MM.1S (cell line): Measurements from ENCODE around the gene UBTD1.

ENCODE experiments used
- EZH2phosphoT487 ChIP-seq: fragments of 300-600 bp; sonication (generic); IDR thresholded peaks from 2 replicates; pipeline ENCODE4 v1.6.1; 2018; ENCODE audit warnings: antibody characterized with exemption, low read length
- TF ChIP-seq, protein P1 (sequence below): fragments of 300-600 bp; sonication (generic); IDR thresholded peaks from 2 replicates; pipeline ENCODE4 v1.5.1; 2016; ENCODE audit warnings: antibody characterized with exemption, low read length, mixed read lengths

- TF ChIP-seq, protein P1, sequence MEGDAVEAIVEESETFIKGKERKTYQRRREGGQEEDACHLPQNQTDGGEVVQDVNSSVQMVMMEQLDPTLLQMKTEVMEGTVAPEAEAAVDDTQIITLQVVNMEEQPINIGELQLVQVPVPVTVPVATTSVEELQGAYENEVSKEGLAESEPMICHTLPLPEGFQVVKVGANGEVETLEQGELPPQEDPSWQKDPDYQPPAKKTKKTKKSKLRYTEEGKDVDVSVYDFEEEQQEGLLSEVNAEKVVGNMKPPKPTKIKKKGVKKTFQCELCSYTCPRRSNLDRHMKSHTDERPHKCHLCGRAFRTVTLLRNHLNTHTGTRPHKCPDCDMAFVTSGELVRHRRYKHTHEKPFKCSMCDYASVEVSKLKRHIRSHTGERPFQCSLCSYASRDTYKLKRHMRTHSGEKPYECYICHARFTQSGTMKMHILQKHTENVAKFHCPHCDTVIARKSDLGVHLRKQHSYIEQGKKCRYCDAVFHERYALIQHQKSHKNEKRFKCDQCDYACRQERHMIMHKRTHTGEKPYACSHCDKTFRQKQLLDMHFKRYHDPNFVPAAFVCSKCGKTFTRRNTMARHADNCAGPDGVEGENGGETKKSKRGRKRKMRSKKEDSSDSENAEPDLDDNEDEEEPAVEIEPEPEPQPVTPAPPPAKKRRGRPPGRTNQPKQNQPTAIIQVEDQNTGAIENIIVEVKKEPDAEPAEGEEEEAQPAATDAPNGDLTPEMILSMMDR, result no peak
- TF ChIP-seq EZH2phosphoT487, result no peak
Measured at GRCh38 chr10:97573672-97574071, 74.9 kb downstream of the UBTD1 start.
